Esophagus (tissue), 2 donors: ENCODE results near the gene PDE4C. TPM values are rescaled to one million over a fixed set of nuclear protein-coding genes. Genes with fewer than 3 reads are reported as not detected.
A peak's percentile ranks its signal among the peaks of the same experiment; 100 is the strongest.

ENCODE experiments used
- H3K27ac ChIP-seq, 2 donors: one replicate each; pipeline ENCODE4 v1.5.1; 2013; ENCODE audit warnings: low read depth in 2 of 2, mild to moderate bottlenecking in 2 of 2, inconsistent platforms in 1 of 2, low read length in 1 of 2, moderate library complexity in 1 of 2
- H3K27me3 ChIP-seq, 2 donors: one replicate each; pipeline ENCODE4 v1.6.1; 2013; ENCODE audit warnings: low read length in 2 of 2, control low read depth in 1 of 2, mild to moderate bottlenecking in 1 of 2; ENCODE audit not compliant: insufficient read depth in 2 of 2, control insufficient read depth in 1 of 2
- H3K36me3 ChIP-seq, 2 donors: one replicate each; pipeline ENCODE4 v1.6.1; 2013; ENCODE audit warnings: low read length in 1 of 2; ENCODE audit not compliant: control insufficient read depth in 2 of 2, insufficient read depth in 2 of 2
- H3K4me1 ChIP-seq, 2 donors: one replicate each; pipeline ENCODE4 v1.6.1; 2013; ENCODE audit warnings: low read length in 1 of 2; ENCODE audit not compliant: control insufficient read depth in 2 of 2, insufficient read depth in 2 of 2
- H3K4me3 ChIP-seq, 2 donors: one replicate each; pipeline ENCODE4 v1.5.1; 2013; ENCODE audit warnings: low read length in 2 of 2, mild to moderate bottlenecking in 2 of 2, low read depth in 1 of 2, moderate library complexity in 1 of 2
- H3K9me3 ChIP-seq, 2 donors: one replicate each; pipeline ENCODE4 v1.6.1; 2013; ENCODE audit warnings: mild to moderate bottlenecking in 2 of 2, low read depth in 1 of 2, low read length in 1 of 2, moderate library complexity in 1 of 2; ENCODE audit not compliant: control insufficient read depth in 2 of 2, insufficient read depth in 1 of 2
- WGBS, 2 donors: extraction: QIAGEN DNeasy Blood & Tissue Kit; methylation state at CpG; one replicate each; pipeline ENCODE4 v1.1.7; 2013; 5-methylcytosine and 5-hydroxymethylcytosine counted together
- polyA plus RNA-seq, 2 donors: library from polyadenylated mRNA; stranded (reverse); fragments of 200-250 nt; gene quantifications; one replicate each; pipeline ENCODE4 v1.2.3, GENCODE V29; 2013
- donor health status: healthy with polysubstance abuse.
- donor health status: Bipolar disorder and iron deficiency.

The PDE4C gene
- under 1 TPM; 0.07 to 0.39 TPM for polyA plus RNA-seq

- H3K4me1 ChIP-seq: peaks cover 5 to 11% of the 10 kb centered on the region in 2 donors
- H3K4me3 ChIP-seq: no peak within 1 kb of the TSS
- 4 to 5% methylated on average over 41 to 51 of the region's 51 CpGs for WGBS, 2 donors
- H3K36me3 ChIP-seq: no peaks in the 10 kb centered on the region
- no peaks in the 10 kb centered on the region for H3K9me3 ChIP-seq
- H3K27ac ChIP-seq: no peak within 1 kb of the TSS
- H3K27me3 ChIP-seq: peaks cover 0 to 12% of the 10 kb centered on the region in 2 donors
Measured at GRCh38 chr19:18225702-18226468, at the start of gene PDE4C. TSS of gene PDE4C (minus strand) at chr19:18226438. CDS start at chr19:18226415, 23 bp downstream.

DNA sequence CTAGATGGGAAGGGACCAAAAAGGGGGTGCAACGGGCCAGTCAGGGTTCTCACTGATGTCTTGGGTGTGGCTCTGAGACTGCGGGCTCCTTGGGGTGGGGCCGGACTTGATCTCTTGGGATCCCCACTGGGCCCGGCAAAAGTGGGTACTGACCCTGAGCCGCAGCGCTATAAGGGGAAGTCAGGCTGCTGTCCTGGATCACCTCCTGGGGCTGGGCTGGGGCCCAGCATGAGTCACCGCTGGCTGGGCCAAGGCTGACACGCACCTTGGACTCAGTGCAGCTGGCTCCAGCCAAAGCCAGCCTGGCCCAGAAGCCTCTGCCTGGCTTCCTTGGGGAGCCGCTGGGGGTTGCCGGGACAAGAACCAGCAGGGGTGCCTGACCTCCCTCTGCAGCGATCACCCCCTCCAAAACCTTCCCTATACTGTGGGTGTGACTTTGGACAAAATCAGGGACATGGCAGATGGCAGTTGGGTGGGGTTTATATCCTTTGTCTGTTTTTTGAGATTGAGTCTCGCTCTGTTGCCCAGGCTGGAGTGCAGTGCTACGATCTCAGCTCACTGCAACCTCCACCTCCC is 48.6 kb upstream of the PDE4C start:
- peaks cover 2 to 14% of the 10 kb centered on the region in 2 donors for H3K4me1 ChIP-seq
- H3K4me3 ChIP-seq: no peak overlapping the region
- H3K27ac ChIP-seq: peak overlapping the region; percentile 68 to 89
- H3K9me3 ChIP-seq: no peaks in the 10 kb centered on the region
- WGBS, 2 donors: 17 to 21% methylated on average over 13 of the region's 13 CpGs
- H3K36me3 ChIP-seq: peaks cover 0 to 9% of the 10 kb centered on the region in 2 donors
- no peaks in the 10 kb centered on the region for H3K27me3 ChIP-seq

GRCh38 chr19:18274219-18274780 is 48.1 kb upstream of the PDE4C start, which contains the start of gene IQCN:
TSS of gene IQCN (minus strand) at chr19:18274452. CDS start at chr19:18269478, 4,974 bp downstream.
- Histone ChIP-seq H3K9me3 (no peaks in the 10 kb centered on the region), H3K27ac (peak within 1 kb of the TSS; percentile 68 to 89), H3K4me1 (peaks cover 2 to 14% of the 10 kb centered on the region in 2 donors), H3K4me3 (no peak within 1 kb of the TSS), H3K27me3 (no peaks in the 10 kb centered on the region), H3K36me3 (peaks cover 0 to 9% of the 10 kb centered on the region in 2 donors)
- WGBS, 2 donors: 65 to 68% methylated on average over 9 of the region's 9 CpGs

DNA sequence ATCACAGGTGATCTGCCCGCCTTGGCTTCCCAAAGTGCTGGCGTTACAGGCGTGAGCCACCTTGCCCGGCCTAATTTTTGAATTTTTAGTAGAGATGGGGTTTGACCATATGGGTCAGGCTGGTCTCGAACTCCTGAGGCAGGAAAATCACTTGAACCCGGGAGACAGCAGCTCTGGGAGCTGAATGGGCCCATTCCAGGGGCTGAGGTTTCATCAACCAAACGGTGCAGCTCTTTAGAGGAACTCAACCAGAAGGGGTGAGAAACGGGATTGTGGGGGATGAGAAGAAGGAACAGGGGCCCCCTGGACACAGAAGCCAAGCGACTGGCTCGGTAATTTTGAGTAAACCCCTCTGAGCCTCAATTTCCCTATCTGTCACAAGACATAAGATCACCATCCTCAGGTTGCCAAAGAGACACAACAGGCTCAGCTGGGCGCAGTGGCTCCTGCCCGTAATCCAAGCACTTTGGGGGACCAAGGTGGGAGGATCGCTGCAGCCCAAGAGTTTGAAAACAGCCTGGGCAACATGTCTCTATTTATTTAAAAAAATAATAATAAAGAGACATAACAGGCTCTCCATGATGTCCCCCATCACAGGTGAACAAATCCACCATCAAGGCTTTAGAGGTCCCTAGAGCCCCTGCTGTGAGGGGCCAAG is 47.5 kb upstream of the PDE4C start:
- H3K27ac ChIP-seq: peak overlapping the region; percentile 68 to 89
- WGBS, 2 donors: 95% methylated on average over 13 of the region's 13 CpGs
- H3K27me3 ChIP-seq: no peaks in the 10 kb centered on the region
- H3K36me3 ChIP-seq: peaks cover 0 to 8% of the 10 kb centered on the region in 2 donors
- no peaks in the 10 kb centered on the region for H3K9me3 ChIP-seq
- no peak overlapping the region for H3K4me3 ChIP-seq
- H3K4me1 ChIP-seq: peaks cover 2 to 11% of the 10 kb centered on the region in 2 donors

GRCh38 chr19:18271433-18271841 is 45.2 kb upstream of the PDE4C start:
- Histone ChIP-seq H3K9me3 (no peaks in the 10 kb centered on the region), H3K36me3 (peaks cover 0 to 15% of the 10 kb centered on the region in 2 donors), H3K4me1 (peaks cover 2 to 4% of the 10 kb centered on the region in 2 donors), H3K27me3 (no peaks in the 10 kb centered on the region), H3K27ac (no peak overlapping the region), H3K4me3 (no peak overlapping the region)
- 48 to 58% methylated on average over 6 of the region's 6 CpGs for WGBS, 2 donors

- WGBS, 2 donors: 92 to 93% methylated on average over 9 of the region's 9 CpGs
- no peak overlapping the region for H3K4me3 ChIP-seq
- H3K36me3 ChIP-seq: peaks cover 7 to 24% of the 10 kb centered on the region in 2 donors
- H3K9me3 ChIP-seq: no peaks in the 10 kb centered on the region
- no peaks in the 10 kb centered on the region for H3K27me3 ChIP-seq
- no peak overlapping the region for H3K27ac ChIP-seq
- H3K4me1 ChIP-seq: peaks cover 0 to under 1% of the 10 kb centered on the region in 2 donors
Measured at GRCh38 chr19:18270326-18270725, 44.1 kb upstream of the PDE4C start.

DNA sequence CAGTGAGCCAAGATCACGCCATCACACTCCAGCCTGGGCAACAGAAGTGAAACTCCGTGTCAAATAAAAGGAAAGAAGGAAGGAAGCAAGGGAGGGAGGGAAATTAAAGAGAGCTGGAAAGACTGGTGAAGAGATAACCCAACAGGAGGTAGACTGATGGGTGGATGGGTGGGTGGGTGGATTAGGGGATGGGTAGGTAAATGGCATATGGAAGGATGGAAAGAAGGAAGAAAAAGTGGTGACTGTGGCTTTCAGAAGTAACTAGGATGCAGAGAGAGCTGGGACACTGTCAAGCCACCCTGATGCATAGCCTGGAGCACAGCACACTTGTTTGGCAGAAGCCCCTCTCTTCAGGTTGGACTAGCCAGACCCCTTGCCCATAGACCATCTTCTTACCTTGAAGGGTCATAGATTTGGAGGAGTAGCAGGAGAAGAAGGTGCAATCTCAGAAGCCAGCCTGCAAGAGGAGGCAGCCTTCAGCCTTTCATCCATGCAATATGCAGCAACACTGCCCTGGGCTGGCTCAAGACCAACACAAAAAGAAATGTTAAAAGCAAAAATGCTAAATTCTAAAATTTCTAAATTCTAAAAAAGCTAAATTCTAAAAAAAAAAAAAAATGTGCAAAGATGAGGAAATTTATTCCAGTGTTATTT is 43.0 kb upstream of the PDE4C start:
- H3K36me3 ChIP-seq: peaks cover 7 to 35% of the 10 kb centered on the region in 2 donors
- no peak overlapping the region for H3K27ac ChIP-seq

GRCh38 chr19:18266771-18267686 is 40.8 kb upstream of the PDE4C start:
- H3K36me3 ChIP-seq: peaks cover 7 to 43% of the 10 kb centered on the region in 2 donors
- H3K4me3 ChIP-seq: no peak overlapping the region
- no peaks in the 10 kb centered on the region for H3K9me3 ChIP-seq
- no peaks in the 10 kb centered on the region for H3K27me3 ChIP-seq
- peaks cover 0 to 3% of the 10 kb centered on the region in 2 donors for H3K4me1 ChIP-seq
- 91 to 92% methylated on average over 42 of the region's 42 CpGs for WGBS, 2 donors
- no peak overlapping the region for H3K27ac ChIP-seq

More for the DNA sequence above, 43.0 kb upstream of the PDE4C start:
- Histone ChIP-seq H3K9me3 (no peaks in the 10 kb centered on the region), H3K27me3 (no peaks in the 10 kb centered on the region), H3K4me1 (peaks cover 0 to 3% of the 10 kb centered on the region in 2 donors), H3K4me3 (no peak overlapping the region)
- 72 to 84% methylated on average over 2 of the region's 2 CpGs for WGBS, 2 donors
